AG04450 (cell line): Measurements from ENCODE around the gene HMCES. TPM values are rescaled to one million over a fixed set of nuclear protein-coding genes. Genes with fewer than 3 reads are reported as not detected.
"Not testable (repeated sequence)": the region's sequence is repeated elsewhere in the genome, so short reads cannot be mapped to it uniquely, and the experiment has no call there.

Experiments
- CTCF ChIA-PET: fragments of 300-600, 350-600 bp; formaldehyde crosslinking; extraction: SDS; loops from one replicate; lab custom pipeline; 2022; ENCODE audit warnings: antibody characterized with exemption, inconsistent platforms; lab: Charles Lee
- POLR2A ChIA-PET: fragments of 350-600 bp; formaldehyde crosslinking; extraction: SDS; loops from one replicate; lab custom pipeline; 2021; ENCODE audit warnings: antibody characterized with exemption, inconsistent platforms; lab: Yijun Ruan, JAX
- DNase-seq: peaks from one replicate; pipeline ENCODE4 v3.0.0-alpha.2; 2011; ENCODE audit warnings: low read depth, low spot score
- H3K27ac ChIP-seq: one replicate; pipeline ENCODE4 v1.5.1; 2012; ENCODE audit warnings: low read depth, low read length, control low read depth
- H3K27me3 ChIP-seq: one replicate; pipeline ENCODE4 v1.6.0; 2012; ENCODE audit warnings: low read length; ENCODE audit not compliant: control insufficient read depth, insufficient read depth
- H3K4me3 ChIP-seq: 2 replicates; pipeline ENCODE4 v1.5.1; 2011; ENCODE audit warnings: mild to moderate bottlenecking, low read depth, low read length, control low read depth
- H3K9me3 ChIP-seq: 2 replicates; pipeline ENCODE4 v1.5.1; 2012; ENCODE audit warnings: low read length; ENCODE audit not compliant: control insufficient read depth, insufficient read depth
- CTCF ChIP-seq: IDR thresholded peaks from 2 replicates; pipeline ENCODE4 v1.5.1; 2011; ENCODE audit warnings: low read depth, low read length, control low read depth, inconsistent platforms
- polyA plus RNA-seq: library from polyadenylated mRNA; depleted of rRNA; stranded (reverse); fragments of >200 nt; gene quantifications from 2 replicates; pipeline ENCODE4 v1.2.3, GENCODE V29; 2011

Gene HMCES
- polyA plus RNA-seq, 1 experiment, result 19.9 TPM

GRCh38 chr3:129260606-129261005, 18.1 kb upstream of the HMCES start:
- no peak for TF ChIP-seq CTCF
- no peaks in the 10 kb centered on the region for H3K27me3 ChIP-seq
- H3K27ac ChIP-seq, result no peak overlapping the region
- H3K4me3 ChIP-seq, result no peak overlapping the region
- POLR2A ChIA-PET, result no interaction called here
- CTCF ChIA-PET, result interaction anchor here (1.1 to 1.2 kb wide), 2 partner anchors 12 to 14 kb away, joined by 3 read pairs; no protein-coding TSS in a partner anchor
- no peak for DNase-seq
- H3K9me3 ChIP-seq, result no peaks in the 10 kb centered on the region

- ChIA-PET CTCF (interaction anchor here (1.2 kb wide), 1 partner anchor 11 kb away, joined by 3 read pairs; no protein-coding TSS in a partner anchor), POLR2A (interaction anchor here (0.7 to 1.2 kb wide), 2 partner anchors 13 to 101 kb away, joined by 4 read pairs; partner anchors contain the start of gene COPG1)
- Histone ChIP-seq H3K4me3 (no peak overlapping the region), H3K27ac (no peak overlapping the region), H3K27me3 (no peaks in the 10 kb centered on the region), H3K9me3 (no peaks in the 10 kb centered on the region)
- TF ChIP-seq CTCF, result no peak
- DNase-seq, result no peak
Measured at GRCh38 chr3:129261894-129262293, 16.8 kb upstream of the HMCES start.

- Histone ChIP-seq H3K27me3 (no peaks in the 10 kb centered on the region), H3K9me3 (no peaks in the 10 kb centered on the region), H3K27ac (no peak overlapping the region), H3K4me3 (no peak overlapping the region)
- ChIA-PET POLR2A (no interaction called here), CTCF (interaction anchor here (0.7 kb wide), 1 partner anchor 293 kb away, joined by 3 read pairs; no protein-coding TSS in a partner anchor)
- no peak for DNase-seq
- TF ChIP-seq CTCF, result no peak
Measured at GRCh38 chr3:129263161-129263910, 15.3 kb upstream of the HMCES start.

DNA sequence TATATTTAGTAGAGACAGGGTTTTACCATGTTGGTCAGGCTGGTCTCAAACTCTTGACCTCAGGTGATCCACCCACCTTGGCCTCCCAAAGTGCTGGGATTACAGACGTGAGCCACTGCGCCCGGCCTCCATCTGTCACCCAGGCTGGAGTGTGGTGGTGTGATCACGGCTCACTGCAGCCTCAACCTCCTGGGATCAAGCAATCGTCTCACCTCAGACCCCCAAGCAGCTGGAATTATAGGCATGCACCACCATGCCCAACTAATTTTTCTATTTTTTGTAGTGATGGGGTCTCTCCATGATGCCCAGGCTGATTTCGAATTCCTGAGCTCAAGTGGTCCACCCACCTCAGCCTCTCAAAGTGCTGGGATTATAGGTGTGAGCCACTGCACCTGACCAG, 13.7 kb upstream of the HMCES start:
- H3K4me3 ChIP-seq, DNase-seq, H3K27me3 ChIP-seq, POLR2A ChIA-PET, CTCF ChIA-PET, H3K9me3 ChIP-seq: not testable (repeated sequence)
- H3K27ac ChIP-seq, result peak overlapping the region; percentile 39

GRCh38 chr3:129266651-129267050, 12.0 kb upstream of the HMCES start:
- H3K4me3 ChIP-seq, result no peak overlapping the region
- POLR2A ChIA-PET, result interaction anchor here (0.6 to 1.9 kb wide), 2 partner anchors 11 to 17 kb away, joined by 3 to 9 read pairs; partner anchors contain the start of gene COPG1
- no peak for TF ChIP-seq CTCF
- no peaks in the 10 kb centered on the region for H3K9me3 ChIP-seq
- DNase-seq, result no peak
- CTCF ChIA-PET, result interaction anchor here (1.3 to 1.4 kb wide), 2 partner anchors 50 to 296 kb away, joined by 4 to 5 read pairs; a partner anchor contains a TSS
- no peaks in the 10 kb centered on the region for H3K27me3 ChIP-seq
- H3K27ac ChIP-seq, result no peak overlapping the region
